Calu3 (cell line): ENCODE measurements around the gene TMEM30A. TPM values are rescaled to one million over a fixed set of nuclear protein-coding genes. Genes with fewer than 3 reads are reported as not detected.

Experiments
- BruUV-seq: library from RNA; stranded (reverse); fragments of 400-500 nt; replicated peaks from 2 replicates; lab custom pipeline; 2021; lab: Mats Ljungman, UMichigan
- CTCF ChIA-PET: fragments of 300-600 bp; sonication (Branson Sonifier 250); formaldehyde crosslinking; loops from one replicate; lab custom pipeline; 2022; ENCODE audit warnings: antibody characterized with exemption; lab: Charles Lee
- DNase-seq: peaks from one replicate; pipeline ENCODE4 v3.0.0; 2022
- H3K27ac Mint-ChIP-seq: one replicate; pipeline ENCODE4 v1.8.0; 2022; ENCODE audit warnings: mixed read lengths; ENCODE audit not compliant: unreplicated experiment
- H3K27me3 Mint-ChIP-seq: one replicate; pipeline ENCODE4 v1.8.0; 2022; ENCODE audit warnings: mixed read lengths; ENCODE audit not compliant: unreplicated experiment
- H3K36me3 Mint-ChIP-seq: one replicate; pipeline ENCODE4 v1.8.0; 2022; ENCODE audit warnings: mild to moderate bottlenecking, moderate library complexity, mixed read lengths; ENCODE audit not compliant: insufficient read depth, unreplicated experiment
- H3K4me1 Mint-ChIP-seq: one replicate; pipeline ENCODE4 v1.8.0; 2022; ENCODE audit warnings: mild to moderate bottlenecking, low read depth, mixed read lengths; ENCODE audit not compliant: unreplicated experiment
- H3K4me3 Mint-ChIP-seq: one replicate; pipeline ENCODE4 v1.8.0; 2022; ENCODE audit warnings: mild to moderate bottlenecking, low read depth, moderate library complexity, mixed read lengths; ENCODE audit not compliant: unreplicated experiment
- H3K9me3 Mint-ChIP-seq: one replicate; pipeline ENCODE4 v1.8.0; 2022; ENCODE audit warnings: low read depth, mixed read lengths; ENCODE audit not compliant: unreplicated experiment
- CTCF ChIP-seq: fragments of 200-600 bp; IDR thresholded peaks from one replicate; pipeline ENCODE4 v1.8.0; 2022; ENCODE audit warnings: antibody characterized with exemption; ENCODE audit not compliant: unreplicated experiment
- intact Hi-C: fragments of 100-400 bp; cut with micrococcal nuclease; formaldehyde crosslinking; loops from one replicate; pipeline ENCODE4 v1.10.0; 2022; ENCODE audit not compliant: unreplicated experiment
- total RNA-seq: library from RNA; stranded (reverse); gene quantifications from 2 replicates; pipeline ENCODE4 v1.2.3, GENCODE V29; 2022

The TMEM30A gene
- total RNA-seq, 1 experiment from 2014 or later, result 141 TPM

GRCh38 chr6:75208298-75209183 lies 76.1 kb downstream of the TMEM30A start:
- no peak overlapping the region for H3K27ac Mint-ChIP-seq
- peaks cover 22% of the 10 kb centered on the region for H3K36me3 Mint-ChIP-seq
- DNase-seq, result peak; percentile 85
- H3K4me3 Mint-ChIP-seq, result peak overlapping the region; percentile 14
- peaks cover 37% of the 10 kb centered on the region for H3K4me1 Mint-ChIP-seq
- H3K27me3 Mint-ChIP-seq, result peaks cover 32% of the 10 kb centered on the region
- no peaks in the 10 kb centered on the region for H3K9me3 Mint-ChIP-seq
- intact Hi-C loops, result loop anchor here (1.0 to 10.0 kb wide), 6 partner anchors 866 to 1531 kb away; no protein-coding TSS in a partner anchor
- CTCF ChIA-PET, result interaction anchor here (0.6 to 2.3 kb wide), 25 partner anchors 9 to 1475 kb away, joined by 3 to 16 read pairs (median 3); partner anchors contain the start of gene COX7A2
- no TSS peak for BruUV-seq
- peak; percentile 78 for TF ChIP-seq CTCF

- H3K27ac Mint-ChIP-seq, result no peak overlapping the region
Observed at GRCh38 chr6:75206576-75207342, 77.8 kb downstream of the TMEM30A start.

GRCh38 chr6:75205776-75206575 lies 78.6 kb downstream of the TMEM30A start, which contains the start of gene COL12A1:
COL12A1 (minus strand) TSS chr6:75206053; CDS start chr6:75202792, 3,261 bp downstream.
- Mint-ChIP-seq H3K4me3 (peak within 1 kb of the TSS; percentile 88), H3K36me3 (peaks cover 29% of the 10 kb centered on the region), H3K4me1 (peaks cover 48% of the 10 kb centered on the region), H3K27ac (peak within 1 kb of the TSS; percentile 34), H3K27me3 (peaks cover 32% of the 10 kb centered on the region), H3K9me3 (no peaks in the 10 kb centered on the region)
- TSS peak; percentile 32 for BruUV-seq
- TF ChIP-seq CTCF, result peak; percentile 4
- intact Hi-C loops, result loop anchor here (2.0 to 10.0 kb wide), 5 partner anchors 864 to 1529 kb away; no protein-coding TSS in a partner anchor
- CTCF ChIA-PET, result interaction anchor here (0.6 to 1.8 kb wide), 5 partner anchors 27 to 1467 kb away, joined by 3 to 7 read pairs (median 3); no protein-coding TSS in a partner anchor
- peak; percentile 75 for DNase-seq

More at GRCh38 chr6:75206576-75207342, 77.8 kb downstream of the TMEM30A start:
- BruUV-seq, result no TSS peak
- intact Hi-C loops, result loop anchor here (5.0 to 10.0 kb wide), 4 partner anchors 864 to 1529 kb away; no protein-coding TSS in a partner anchor
- Mint-ChIP-seq H3K4me3 (peak overlapping the region; percentile 88), H3K4me1 (peaks cover 54% of the 10 kb centered on the region), H3K27me3 (peaks cover 32% of the 10 kb centered on the region), H3K36me3 (peaks cover 29% of the 10 kb centered on the region), H3K9me3 (no peaks in the 10 kb centered on the region)
- CTCF ChIA-PET, result interaction anchor here (0.6 to 1.8 kb wide), 3 partner anchors 180 to 1115 kb away, joined by 3 to 7 read pairs (median 4); no protein-coding TSS in a partner anchor
- DNase-seq, result no peak
- TF ChIP-seq CTCF, result no peak
